Sigmoid colon (tissue), 7 donors: ENCODE data around the gene NBAS. TPM values are rescaled to one million over a fixed set of nuclear protein-coding genes. Genes with fewer than 3 reads are reported as not detected.

ENCODE experiments used
- DNase-seq: peaks from one replicate; pipeline ENCODE4 v3.0.0-alpha.2; 2019
- H3K27ac ChIP-seq, 4 donors: fragments of 200-600 bp; sonication (generic); one replicate each; pipeline ENCODE4 v1.5.1; 2016 to 2019; ENCODE audit warnings: mild to moderate bottlenecking in 1 of 4
- H3K27me3 ChIP-seq, 3 donors: fragments of 200-600 bp; sonication (generic); one replicate each; pipeline ENCODE4 v1.5.1; 2019; ENCODE audit warnings: mild to moderate bottlenecking in 1 of 3
- H3K36me3 ChIP-seq, 4 donors: fragments of 200-600 bp; sonication (generic); one replicate each; pipeline ENCODE4 v1.5.1; 2016 to 2019
- H3K4me1 ChIP-seq, 4 donors: fragments of 200-600 bp; sonication (generic); one replicate each; pipeline ENCODE4 v1.5.1; 2017 to 2019
- H3K4me3 ChIP-seq, 4 donors: fragments of 200-600 bp; sonication (generic); one replicate each; pipeline ENCODE4 v1.5.1; 2017 to 2019; ENCODE audit warnings: mild to moderate bottlenecking in 2 of 4, moderate library complexity in 1 of 4
- H3K9me3 ChIP-seq, 4 donors: fragments of 200-600 bp in 3 of 4; sonication (generic) in 3 of 4; one replicate each; pipeline versions ENCODE4 v1.5.1 to v1.6.1; 2013 to 2019
- CTCF ChIP-seq, 4 experiments: fragments of 450-650 bp in 3 of 4; fragments of 200-600 bp in 1 of 4; IDR thresholded peaks; one replicate each; pipeline ENCODE4 v1.5.1; 2016 to 2019; ENCODE audit warnings: antibody characterized with exemption in 4 of 4, mild to moderate bottlenecking in 3 of 4, moderate library complexity in 2 of 4
- EP300 ChIP-seq, 4 donors: sonication (generic); formaldehyde crosslinking; IDR thresholded peaks; one replicate each; pipeline ENCODE4 v1.6.1; 2017; ENCODE audit warnings: antibody characterized with exemption in 4 of 4
- POLR2A ChIP-seq, 2 donors: fragments of 450-650 bp; IDR thresholded peaks; one replicate each; pipeline ENCODE4 v1.6.1; 2016; ENCODE audit warnings: antibody characterized with exemption in 2 of 2, mild to moderate bottlenecking in 2 of 2, moderate library complexity in 2 of 2
- POLR2AphosphoS5 ChIP-seq, 4 donors: sonication (generic); formaldehyde crosslinking; IDR thresholded peaks; one replicate each; pipeline ENCODE4 v1.6.1; 2017; ENCODE audit warnings: antibody characterized with exemption in 4 of 4
- WGBS, 2 donors: extraction: QIAGEN DNeasy Blood & Tissue Kit; methylation state at CpG; one replicate each; pipeline ENCODE4 v1.1.7; 2013; 5-methylcytosine and 5-hydroxymethylcytosine counted together
- intact Hi-C: fragments of 100-400 bp; cut with DNase I; formaldehyde crosslinking; loops from one replicate; pipeline ENCODE4 v1.15.1; 2023
- polyA plus RNA-seq, 3 donors: library from polyadenylated mRNA; stranded (reverse); fragments of 200-250 nt; gene quantifications; one replicate each; pipeline ENCODE4 v1.2.3, GENCODE V29; 2013
- total RNA-seq, 4 donors: library from RNA; depleted of rRNA; stranded (reverse); fragments of >200 nt; gene quantifications; one replicate each; pipeline ENCODE4 v1.1.0, GENCODE V29; 2016
- donor health status: healthy with polysubstance abuse.
- donor health status: Bipolar disorder and iron deficiency.
- donor health status: healthy.

Gene NBAS
- total and polyA plus RNA-seq, 7 donors = 3.9 to 53.2 (median 41.9) TPM

GRCh38 chr2:15145046-15145817, 415.9 kb downstream of the NBAS start:
- no peak for TF ChIP-seq POLR2A (IDR thresholded peaks at IDR 0.05)
- no peak for TF ChIP-seq CTCF (IDR thresholded peaks at IDR 0.05)
- no peak for TF ChIP-seq POLR2AphosphoS5 (IDR thresholded peaks at IDR 0.05)
- no peak for TF ChIP-seq EP300 (IDR thresholded peaks at IDR 0.05)

GRCh38 chr2:15142069-15142689, 419.0 kb downstream of the NBAS start:
- WGBS, 2 donors = 28 to 71% methylated on average over 14 of the region's 14 CpGs
- no peak for DNase-seq
- Histone ChIP-seq H3K36me3 (no peaks in the 10 kb centered on the region), H3K9me3 (peaks cover 0 to 5% (median 0%) of the 10 kb centered on the region in 4 donors), H3K27me3 (no peaks in the 10 kb centered on the region), H3K4me3 (no peak overlapping the region), H3K27ac (no peak overlapping the region), H3K4me1 (no peaks in the 10 kb centered on the region)
- TF ChIP-seq CTCF (IDR thresholded peaks at IDR 0.05) (no peak), POLR2AphosphoS5 (IDR thresholded peaks at IDR 0.05) (no peak), POLR2A (IDR thresholded peaks at IDR 0.05) (no peak), EP300 (IDR thresholded peaks at IDR 0.05) (no peak)
- intact Hi-C loops = no loop called here

More at GRCh38 chr2:15145046-15145817, 415.9 kb downstream of the NBAS start:
- no peak overlapping the region for H3K4me3 ChIP-seq
- peaks cover 0 to under 1% (median 0%) of the 10 kb centered on the region in 4 donors for H3K9me3 ChIP-seq
- no peak overlapping the region for H3K27ac ChIP-seq
- no peaks in the 10 kb centered on the region for H3K36me3 ChIP-seq
- intact Hi-C loops = no loop called here
- no peaks in the 10 kb centered on the region for H3K27me3 ChIP-seq
- DNase-seq = no peak
- H3K4me1 ChIP-seq = no peaks in the 10 kb centered on the region
- WGBS, 2 donors = 95% methylated on average over 5 of the region's 5 CpGs

- DNase-seq = no peak
- H3K27ac ChIP-seq = no peak overlapping the region
- no peak overlapping the region for H3K4me3 ChIP-seq
- H3K36me3 ChIP-seq = no peaks in the 10 kb centered on the region
- no peak for TF ChIP-seq EP300 (IDR thresholded peaks at IDR 0.05)
- no peak for TF ChIP-seq CTCF (IDR thresholded peaks at IDR 0.05)
- TF ChIP-seq POLR2A (IDR thresholded peaks at IDR 0.05) = no peak
- TF ChIP-seq POLR2AphosphoS5 (IDR thresholded peaks at IDR 0.05) = no peak
- H3K27me3 ChIP-seq = no peaks in the 10 kb centered on the region
- intact Hi-C loops = no loop called here
- H3K4me1 ChIP-seq = no peaks in the 10 kb centered on the region
- 87 to 89% methylated on average over 7 of the region's 7 CpGs for WGBS, 2 donors
- peaks cover 0 to 5% (median 0%) of the 10 kb centered on the region in 4 donors for H3K9me3 ChIP-seq
Measured at GRCh38 chr2:15141211-15141610, 419.9 kb downstream of the NBAS start.

GRCh38 chr2:15136639-15137038, 424.5 kb downstream of the NBAS start:
- intact Hi-C loops = no loop called here
- no peaks in the 10 kb centered on the region for H3K27me3 ChIP-seq
- WGBS, 2 donors = 86 to 87% methylated on average over 6 of the region's 6 CpGs
- TF ChIP-seq EP300 (IDR thresholded peaks at IDR 0.05) (no peak), POLR2AphosphoS5 (IDR thresholded peaks at IDR 0.05) (no peak), CTCF (IDR thresholded peaks at IDR 0.05) (no peak), POLR2A (IDR thresholded peaks at IDR 0.05) (no peak)
- DNase-seq = no peak
- peaks cover 0 to 5% (median 0%) of the 10 kb centered on the region in 4 donors for H3K9me3 ChIP-seq
- H3K4me3 ChIP-seq = no peak overlapping the region
- H3K36me3 ChIP-seq = no peaks in the 10 kb centered on the region
- H3K27ac ChIP-seq = no peak overlapping the region
- no peaks in the 10 kb centered on the region for H3K4me1 ChIP-seq
